Endodermal cell (in vitro differentiated cells): ENCODE results near the gene NEDD1. TPM values are rescaled to one million over a fixed set of nuclear protein-coding genes. Genes with fewer than 3 reads are reported as not detected.

Experiments
- DNase-seq: peaks from one replicate; pipeline ENCODE4 v3.0.0-alpha.2; 2017
- H3K27ac ChIP-seq: 2 replicates; pipeline ENCODE4 v1.5.1; 2013; ENCODE audit warnings: mild to moderate bottlenecking, low read depth, low read length, moderate library complexity
- H3K27me3 ChIP-seq: 2 replicates; pipeline ENCODE4 v1.6.1; 2013; ENCODE audit warnings: mild to moderate bottlenecking, low read length, moderate library complexity; ENCODE audit not compliant: insufficient read depth, control insufficient read depth, poor library complexity, severe bottlenecking
- H3K36me3 ChIP-seq: 2 replicates; pipeline ENCODE4 v1.7.0; 2013; ENCODE audit warnings: mild to moderate bottlenecking, low read length, moderate library complexity; ENCODE audit not compliant: control insufficient read depth, insufficient read depth
- H3K4me1 ChIP-seq: one replicate; pipeline ENCODE4 v1.7.0; 2013; ENCODE audit warnings: low read length; ENCODE audit not compliant: control insufficient read depth, insufficient read depth
- H3K4me3 ChIP-seq: 2 replicates; pipeline ENCODE4 v1.5.1; 2013; ENCODE audit warnings: mild to moderate bottlenecking, low read length, moderate library complexity
- H3K9ac ChIP-seq: 2 replicates; pipeline ENCODE4 v1.6.1; 2013; ENCODE audit warnings: mild to moderate bottlenecking, low read length, moderate library complexity; ENCODE audit not compliant: poor library complexity, severe bottlenecking; ENCODE audit errors: extremely low read depth
- H3K9me3 ChIP-seq: 2 replicates; pipeline ENCODE4 v1.6.1; 2013; ENCODE audit warnings: mild to moderate bottlenecking, low read length, moderate library complexity; ENCODE audit not compliant: control insufficient read depth
- H3K27ac Mint-ChIP-seq: 2 replicates; pipeline ENCODE4 v1.8.0; 2020; ENCODE audit warnings: mixed read lengths
- H3K27me3 Mint-ChIP-seq: 2 replicates; pipeline ENCODE4 v1.8.0; 2021; ENCODE audit warnings: mild to moderate bottlenecking, mixed read lengths; ENCODE audit not compliant: insufficient read depth
- H3K36me3 Mint-ChIP-seq: 2 replicates; pipeline ENCODE4 v1.8.0; 2020; ENCODE audit warnings: low read depth, mixed read lengths
- H3K4me1 Mint-ChIP-seq: 2 replicates; pipeline ENCODE4 v1.8.0; 2020; ENCODE audit warnings: mixed read lengths
- H3K4me3 Mint-ChIP-seq: 2 replicates; pipeline ENCODE4 v1.8.0; 2020; ENCODE audit warnings: mild to moderate bottlenecking, moderate library complexity, mixed read lengths
- H3K9me3 Mint-ChIP-seq: 2 replicates; pipeline ENCODE4 v1.8.0; 2020; ENCODE audit warnings: mild to moderate bottlenecking, mixed read lengths
- WGBS, 2 experiments: methylation state at CpG; one replicate each; pipeline versions ENCODE4 v1.1.5 to v1.1.7; 2013; ENCODE audit warnings: missing lambda C conversion rate in 2 of 2, mixed read lengths in 1 of 2; ENCODE audit not compliant: insufficient coverage in 1 of 2, insufficient read length in 1 of 2; 5-methylcytosine and 5-hydroxymethylcytosine counted together
- total RNA-seq, 2 donors: library from RNA; stranded (reverse); fragmentation: NEBNext Ultra II Directional in 1 of 2; extraction: Animal tissue kit (Norgen Biotek cat#: 25700) in 1 of 2; gene quantifications; 2 replicates in 1 of 2; 3 replicates in 1 of 2; pipeline ENCODE4 v1.2.1, GENCODE V29; 2021
- TF ChIP-seq, protein P1 (sequence below): fragments of 200-600 bp; sonication (generic); conservative IDR thresholded peaks from 2 replicates; pipeline ENCODE4 v1.5.0; 2021; ENCODE audit warnings: antibody characterized with exemption, mild to moderate bottlenecking

Gene NEDD1
- total RNA-seq, 2 donors from 2014 or later: 34.6 to 42.1 TPM

GRCh38 chr12:96880220-96880619, 26.8 kb upstream of the NEDD1 start:
- H3K27me3 ChIP-seq: no peaks in the 10 kb centered on the region
- Mint-ChIP-seq H3K27me3 (no peaks in the 10 kb centered on the region), H3K27ac (no peak overlapping the region), H3K9me3 (no peaks in the 10 kb centered on the region), H3K4me1 (peaks cover 17% of the 10 kb centered on the region), H3K4me3 (no peak overlapping the region), H3K36me3 (no peaks in the 10 kb centered on the region)
- H3K27ac ChIP-seq: no peak overlapping the region
- H3K4me1 ChIP-seq: peaks cover 4% of the 10 kb centered on the region
- no peaks in the 10 kb centered on the region for H3K36me3 ChIP-seq
- DNase-seq: no peak
- TF ChIP-seq, protein P1, sequence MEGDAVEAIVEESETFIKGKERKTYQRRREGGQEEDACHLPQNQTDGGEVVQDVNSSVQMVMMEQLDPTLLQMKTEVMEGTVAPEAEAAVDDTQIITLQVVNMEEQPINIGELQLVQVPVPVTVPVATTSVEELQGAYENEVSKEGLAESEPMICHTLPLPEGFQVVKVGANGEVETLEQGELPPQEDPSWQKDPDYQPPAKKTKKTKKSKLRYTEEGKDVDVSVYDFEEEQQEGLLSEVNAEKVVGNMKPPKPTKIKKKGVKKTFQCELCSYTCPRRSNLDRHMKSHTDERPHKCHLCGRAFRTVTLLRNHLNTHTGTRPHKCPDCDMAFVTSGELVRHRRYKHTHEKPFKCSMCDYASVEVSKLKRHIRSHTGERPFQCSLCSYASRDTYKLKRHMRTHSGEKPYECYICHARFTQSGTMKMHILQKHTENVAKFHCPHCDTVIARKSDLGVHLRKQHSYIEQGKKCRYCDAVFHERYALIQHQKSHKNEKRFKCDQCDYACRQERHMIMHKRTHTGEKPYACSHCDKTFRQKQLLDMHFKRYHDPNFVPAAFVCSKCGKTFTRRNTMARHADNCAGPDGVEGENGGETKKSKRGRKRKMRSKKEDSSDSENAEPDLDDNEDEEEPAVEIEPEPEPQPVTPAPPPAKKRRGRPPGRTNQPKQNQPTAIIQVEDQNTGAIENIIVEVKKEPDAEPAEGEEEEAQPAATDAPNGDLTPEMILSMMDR: no peak
- 92% methylated on average over 2 of the region's 3 CpGs for WGBS, 2 experiments
- H3K9ac ChIP-seq: no peak overlapping the region
- H3K4me3 ChIP-seq: no peak overlapping the region
- no peaks in the 10 kb centered on the region for H3K9me3 ChIP-seq

GRCh38 chr12:96881608-96882007, 25.4 kb upstream of the NEDD1 start:
- Mint-ChIP-seq H3K27me3 (no peaks in the 10 kb centered on the region), H3K36me3 (no peaks in the 10 kb centered on the region), H3K9me3 (no peaks in the 10 kb centered on the region), H3K4me3 (no peak overlapping the region), H3K4me1 (peaks cover 5% of the 10 kb centered on the region), H3K27ac (no peak overlapping the region)
- H3K36me3 ChIP-seq: no peaks in the 10 kb centered on the region
- TF ChIP-seq, protein P1: no peak
- no peak for DNase-seq
- H3K4me3 ChIP-seq: no peak overlapping the region
- H3K4me1 ChIP-seq: no peaks in the 10 kb centered on the region
- H3K27ac ChIP-seq: no peak overlapping the region
- no peaks in the 10 kb centered on the region for H3K27me3 ChIP-seq
- H3K9ac ChIP-seq: no peak overlapping the region
- no peaks in the 10 kb centered on the region for H3K9me3 ChIP-seq

DNA sequence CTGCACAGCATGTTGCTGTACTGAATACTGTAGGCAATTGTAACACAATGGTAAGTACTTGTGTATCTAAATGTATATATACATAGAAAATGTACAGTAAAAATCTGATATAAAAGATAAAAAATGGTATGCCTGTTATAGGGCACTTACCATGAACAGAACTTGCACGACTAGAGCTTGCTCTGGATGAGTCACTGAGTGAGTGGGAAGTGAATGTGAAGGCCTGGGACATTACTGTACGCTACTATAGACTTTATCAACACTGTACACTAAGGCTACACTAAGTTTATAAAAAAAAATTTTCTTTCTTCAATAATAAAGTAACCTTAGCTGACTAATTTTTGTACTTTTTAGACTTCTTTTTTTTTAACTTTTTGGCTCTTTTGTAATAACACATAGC, 24.2 kb upstream of the NEDD1 start:
- no peaks in the 10 kb centered on the region for H3K36me3 Mint-ChIP-seq
- peaks cover 5% of the 10 kb centered on the region for H3K4me1 Mint-ChIP-seq
- no peak overlapping the region for H3K27ac Mint-ChIP-seq
- no peaks in the 10 kb centered on the region for H3K27me3 Mint-ChIP-seq
- no peak overlapping the region for H3K27ac ChIP-seq
- no peak overlapping the region for H3K4me3 Mint-ChIP-seq
- H3K9me3 ChIP-seq: no peaks in the 10 kb centered on the region
- no peaks in the 10 kb centered on the region for H3K36me3 ChIP-seq
- 100% methylated on average over 1 of the region's 2 CpGs for WGBS, 2 experiments
- H3K9me3 Mint-ChIP-seq: no peaks in the 10 kb centered on the region
- H3K9ac ChIP-seq: no peak overlapping the region
- DNase-seq: no peak
- peaks cover 6% of the 10 kb centered on the region for H3K4me1 ChIP-seq
- no peak overlapping the region for H3K4me3 ChIP-seq
- TF ChIP-seq, protein P1: no peak
- no peaks in the 10 kb centered on the region for H3K27me3 ChIP-seq
